OCI-LY3 (cell line): ENCODE results near the gene PUS7.
"Not testable (repeated sequence)": the region's sequence is repeated elsewhere in the genome, so short reads cannot be mapped to it uniquely, and the experiment has no call there.

ENCODE experiments used
- CTCF ChIP-seq: fragments of 200-600, 300-600 bp; sonication (generic); IDR thresholded peaks from 2 replicates; pipeline ENCODE4 v1.5.1; 2014; ENCODE audit warnings: antibody characterized with exemption, low read length, low read depth
- EZH2phosphoT487 ChIP-seq: fragments of 200-600 bp; shearing (Covaris generic); IDR thresholded peaks from 2 replicates; pipeline ENCODE4 v1.6.1; 2018; ENCODE audit warnings: antibody characterized with exemption, mixed run types, low read depth

GRCh38 chr7:105527737-105528136 lies 5.7 kb upstream of the PUS7 start:
- TF ChIP-seq CTCF, EZH2phosphoT487: not testable (repeated sequence)
